ENCODE measurements around the gene EYA2. TPM values are rescaled to one million over a fixed set of nuclear protein-coding genes. Genes with fewer than 3 reads are reported as not detected.
"Not testable (repeated sequence)": the region's sequence is repeated elsewhere in the genome, so short reads cannot be mapped to it uniquely, and the experiment has no call there.

EYA2 gene
- total RNA-seq, 4 donors from 2014 or later: 2.0 to 11.0 (median 5.6) TPM

DNA sequence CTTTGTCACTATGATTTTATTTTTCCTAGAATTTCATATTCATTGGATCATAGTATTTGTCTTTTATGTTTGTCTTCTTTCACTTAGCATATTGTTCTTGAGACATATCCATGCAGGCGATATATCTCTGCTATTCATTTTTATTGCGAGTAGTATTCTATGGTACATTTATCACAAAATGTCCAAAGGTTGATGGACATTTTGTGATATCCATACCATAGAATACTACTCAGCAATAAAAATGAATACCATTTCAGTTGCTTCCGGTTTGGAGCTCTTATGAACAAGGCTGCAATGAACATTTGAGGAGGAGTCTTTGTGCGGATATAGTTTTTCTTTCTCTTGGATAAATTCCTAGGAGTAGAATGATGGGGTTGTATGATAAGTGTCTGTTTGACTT, 28.8 kb upstream of the EYA2 start:
- H3K36me3 ChIP-seq: no peaks in the 10 kb centered on the region
- no peaks in the 10 kb centered on the region for H3K27me3 ChIP-seq
- no peak overlapping the region for H3K4me3 ChIP-seq
- DNase-seq: no peak
- intact Hi-C loops (cut with DNase I; ENCODE audit: low total_unique reads): no loop called here
- no peaks in the 10 kb centered on the region for H3K4me1 ChIP-seq
- TF ChIP-seq, protein P1, sequence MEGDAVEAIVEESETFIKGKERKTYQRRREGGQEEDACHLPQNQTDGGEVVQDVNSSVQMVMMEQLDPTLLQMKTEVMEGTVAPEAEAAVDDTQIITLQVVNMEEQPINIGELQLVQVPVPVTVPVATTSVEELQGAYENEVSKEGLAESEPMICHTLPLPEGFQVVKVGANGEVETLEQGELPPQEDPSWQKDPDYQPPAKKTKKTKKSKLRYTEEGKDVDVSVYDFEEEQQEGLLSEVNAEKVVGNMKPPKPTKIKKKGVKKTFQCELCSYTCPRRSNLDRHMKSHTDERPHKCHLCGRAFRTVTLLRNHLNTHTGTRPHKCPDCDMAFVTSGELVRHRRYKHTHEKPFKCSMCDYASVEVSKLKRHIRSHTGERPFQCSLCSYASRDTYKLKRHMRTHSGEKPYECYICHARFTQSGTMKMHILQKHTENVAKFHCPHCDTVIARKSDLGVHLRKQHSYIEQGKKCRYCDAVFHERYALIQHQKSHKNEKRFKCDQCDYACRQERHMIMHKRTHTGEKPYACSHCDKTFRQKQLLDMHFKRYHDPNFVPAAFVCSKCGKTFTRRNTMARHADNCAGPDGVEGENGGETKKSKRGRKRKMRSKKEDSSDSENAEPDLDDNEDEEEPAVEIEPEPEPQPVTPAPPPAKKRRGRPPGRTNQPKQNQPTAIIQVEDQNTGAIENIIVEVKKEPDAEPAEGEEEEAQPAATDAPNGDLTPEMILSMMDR (IDR thresholded peaks at IDR 0.05): no peak
- no peak for TF ChIP-seq POLR2A (IDR thresholded peaks at IDR 0.05)
- no peaks in the 10 kb centered on the region for H3K9me3 ChIP-seq
- no peak overlapping the region for H3K27ac ChIP-seq

DNA sequence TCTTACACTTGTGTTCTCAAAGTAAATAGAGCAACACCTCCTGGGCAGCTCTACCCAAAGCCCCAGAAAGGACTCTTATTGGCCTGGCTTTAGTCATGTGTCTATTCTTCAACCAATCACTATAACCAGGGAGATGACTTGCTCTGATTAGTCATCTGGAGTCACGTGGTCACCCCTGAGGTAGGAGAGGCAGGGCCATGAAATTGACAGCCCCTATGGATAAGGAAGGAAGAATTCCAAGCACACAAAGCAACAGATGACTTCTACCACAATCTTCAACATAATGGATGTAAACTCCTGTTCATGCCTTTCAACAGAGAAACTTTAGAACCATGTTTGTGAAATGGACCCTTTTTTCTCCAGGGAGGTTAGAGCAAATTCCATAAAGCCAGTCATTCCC, 24.6 kb upstream of the EYA2 start:
- Histone ChIP-seq H3K36me3 (no peaks in the 10 kb centered on the region), H3K27ac (no peak overlapping the region), H3K9me3 (no peaks in the 10 kb centered on the region), H3K4me3 (no peak overlapping the region), H3K4me1 (no peaks in the 10 kb centered on the region), H3K27me3 (no peaks in the 10 kb centered on the region)
- intact Hi-C loops (cut with DNase I; ENCODE audit: low total_unique reads): no loop called here
- DNase-seq: no peak
- TF ChIP-seq, protein P1 (IDR thresholded peaks at IDR 0.05): no peak
- TF ChIP-seq POLR2A (IDR thresholded peaks at IDR 0.05): no peak

DNA sequence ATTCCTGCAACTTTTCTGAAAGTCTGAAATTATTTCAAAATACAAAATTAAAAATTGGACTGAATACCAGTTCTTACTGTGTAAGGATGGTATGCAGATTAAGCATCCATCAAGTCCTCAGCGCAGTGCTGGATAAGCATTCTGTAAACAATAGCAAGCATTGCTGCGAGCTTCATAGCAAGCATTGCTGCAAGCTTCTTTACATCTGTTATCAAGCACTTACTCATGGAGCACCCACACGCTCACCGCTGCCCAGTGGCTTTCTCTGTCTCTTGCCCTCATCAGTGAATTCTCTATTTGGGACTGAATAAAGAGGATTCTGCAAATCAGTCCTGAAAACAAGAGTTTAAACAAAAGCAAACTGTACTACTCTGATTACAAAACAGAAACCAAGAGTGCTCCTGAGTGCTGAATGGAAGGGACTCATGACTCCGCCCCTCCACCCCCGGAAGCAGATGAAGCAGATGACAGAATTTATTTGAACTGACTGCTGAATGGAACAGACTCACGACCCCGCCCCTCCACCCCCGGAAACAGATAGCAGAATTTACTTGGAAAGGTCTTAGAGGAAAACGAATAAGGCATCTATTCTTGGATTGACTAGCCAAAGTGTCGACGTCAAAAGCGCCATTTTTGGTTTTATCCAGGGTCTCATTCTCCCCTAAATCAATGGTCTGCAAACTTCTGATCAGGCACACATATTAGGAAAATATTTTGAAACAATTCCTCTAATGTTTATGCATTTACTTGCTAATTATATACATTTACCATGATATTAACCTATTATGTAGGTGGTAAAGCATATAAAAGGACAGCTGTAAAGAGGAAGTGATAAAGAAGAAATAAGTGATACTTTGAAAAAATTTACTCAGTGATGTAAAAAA, 22.1 kb upstream of the EYA2 start:
- TF ChIP-seq, protein P1 (IDR thresholded peaks at IDR 0.05): no peak
- TF ChIP-seq POLR2A (IDR thresholded peaks at IDR 0.05): no peak

GRCh38 chr20:46875059-46875458, 19.6 kb upstream of the EYA2 start:
- no peaks in the 10 kb centered on the region for H3K4me1 ChIP-seq
- H3K27ac ChIP-seq: no peak overlapping the region
- H3K9me3 ChIP-seq: no peaks in the 10 kb centered on the region
- peaks cover 0 to 3% of the 10 kb centered on the region in 2 donors for H3K27me3 ChIP-seq
- no peaks in the 10 kb centered on the region for H3K36me3 ChIP-seq
- no peak for TF ChIP-seq POLR2A (IDR thresholded peaks at IDR 0.05)
- TF ChIP-seq, protein P1 (IDR thresholded peaks at IDR 0.05): no peak
- DNase-seq: no peak
- H3K4me3 ChIP-seq: no peak overlapping the region
- intact Hi-C loops (cut with DNase I; ENCODE audit: low total_unique reads): no loop called here

More for the DNA sequence above, 22.1 kb upstream of the EYA2 start:
- Histone ChIP-seq H3K27ac (no peak overlapping the region), H3K9me3 (no peaks in the 10 kb centered on the region), H3K4me1 (no peaks in the 10 kb centered on the region), H3K27me3 (no peaks in the 10 kb centered on the region), H3K4me3 (no peak overlapping the region), H3K36me3 (no peaks in the 10 kb centered on the region)
- DNase-seq: no peak
- intact Hi-C loops (cut with DNase I; ENCODE audit: low total_unique reads): no loop called here

- H3K9me3 ChIP-seq: no peaks in the 10 kb centered on the region
- no peaks in the 10 kb centered on the region for H3K4me1 ChIP-seq
- H3K36me3 ChIP-seq: no peaks in the 10 kb centered on the region
- intact Hi-C loops (cut with DNase I; ENCODE audit: low total_unique reads): no loop called here
- no peak for DNase-seq
- TF ChIP-seq, protein P1 (IDR thresholded peaks at IDR 0.05): no peak
- no peak for TF ChIP-seq POLR2A (IDR thresholded peaks at IDR 0.05)
- no peak overlapping the region for H3K4me3 ChIP-seq
- H3K27me3 ChIP-seq: peaks cover 0 to 3% of the 10 kb centered on the region in 2 donors
- no peak overlapping the region for H3K27ac ChIP-seq
Observed at GRCh38 chr20:46879386-46879785, 15.3 kb upstream of the EYA2 start.

DNA sequence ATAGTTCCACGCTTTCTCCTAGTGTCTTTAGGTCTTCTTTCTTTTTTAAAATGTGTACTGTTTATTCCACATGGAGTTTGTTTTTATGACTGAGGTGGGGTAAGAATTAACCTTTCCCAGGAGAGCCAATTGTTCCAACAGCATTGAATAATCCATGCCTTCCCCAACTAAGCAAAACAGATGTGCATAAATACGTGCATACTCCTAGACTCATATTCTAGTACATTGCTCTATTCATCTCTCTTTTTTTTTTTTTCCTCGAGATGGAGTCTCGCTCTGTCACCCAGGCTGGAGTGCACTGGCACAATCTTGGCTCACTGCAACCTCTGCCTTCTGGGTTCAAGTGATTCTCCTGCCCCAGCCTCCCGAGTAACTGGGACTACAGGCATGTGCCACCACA, 14.7 kb upstream of the EYA2 start:
- H3K36me3 ChIP-seq; H3K27me3 ChIP-seq; H3K9me3 ChIP-seq; H3K4me3 ChIP-seq; H3K4me1 ChIP-seq; DNase-seq; intact Hi-C loops (cut with DNase I; ENCODE audit: low total_unique reads); H3K27ac ChIP-seq: not testable (repeated sequence)
